OCI-LY1 (cell line): Measurements from ENCODE around the gene SOX30.
"Not testable (repeated sequence)": the region's sequence is repeated elsewhere in the genome, so short reads cannot be mapped to it uniquely, and the experiment has no call there.

Source experiments
- EZH2 ChIP-seq: fragments of 200-600 bp; sonication (generic), shearing (Covaris generic); IDR thresholded peaks from 2 replicates; pipeline ENCODE4 v1.8.0; 2017; ENCODE audit warnings: borderline replicate concordance, mixed run types, mild to moderate bottlenecking, antibody characterized with exemption, low read length, moderate library complexity, mixed read lengths
- TF ChIP-seq, protein P1 (sequence below): fragments of 200-600 bp; sonication (generic), shearing (Covaris generic); IDR thresholded peaks from 2 replicates; pipeline ENCODE4 v1.5.1; 2017; ENCODE audit warnings: mild to moderate bottlenecking, antibody characterized with exemption, low read length, moderate library complexity, mixed read lengths

DNA sequence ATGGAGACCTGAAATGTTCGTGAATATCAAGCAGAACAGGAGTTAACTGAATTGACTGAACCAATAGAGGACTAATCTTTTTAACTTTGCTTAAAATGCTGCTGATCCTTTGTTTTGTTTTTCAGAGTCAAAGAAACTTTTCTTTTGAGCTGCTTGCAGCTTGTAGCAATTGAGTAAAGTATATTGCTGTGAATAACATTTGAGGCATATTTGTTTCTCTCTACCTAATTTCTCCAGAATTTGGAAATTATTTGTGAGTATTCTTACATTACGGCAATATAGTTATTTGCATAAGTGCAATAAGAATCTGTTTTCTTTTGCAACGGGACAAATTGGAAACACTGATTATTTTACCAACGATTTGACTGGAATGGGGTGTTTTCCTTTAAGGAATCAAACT lies 46.4 kb upstream of the SOX30 start:
- TF ChIP-seq, protein P1, sequence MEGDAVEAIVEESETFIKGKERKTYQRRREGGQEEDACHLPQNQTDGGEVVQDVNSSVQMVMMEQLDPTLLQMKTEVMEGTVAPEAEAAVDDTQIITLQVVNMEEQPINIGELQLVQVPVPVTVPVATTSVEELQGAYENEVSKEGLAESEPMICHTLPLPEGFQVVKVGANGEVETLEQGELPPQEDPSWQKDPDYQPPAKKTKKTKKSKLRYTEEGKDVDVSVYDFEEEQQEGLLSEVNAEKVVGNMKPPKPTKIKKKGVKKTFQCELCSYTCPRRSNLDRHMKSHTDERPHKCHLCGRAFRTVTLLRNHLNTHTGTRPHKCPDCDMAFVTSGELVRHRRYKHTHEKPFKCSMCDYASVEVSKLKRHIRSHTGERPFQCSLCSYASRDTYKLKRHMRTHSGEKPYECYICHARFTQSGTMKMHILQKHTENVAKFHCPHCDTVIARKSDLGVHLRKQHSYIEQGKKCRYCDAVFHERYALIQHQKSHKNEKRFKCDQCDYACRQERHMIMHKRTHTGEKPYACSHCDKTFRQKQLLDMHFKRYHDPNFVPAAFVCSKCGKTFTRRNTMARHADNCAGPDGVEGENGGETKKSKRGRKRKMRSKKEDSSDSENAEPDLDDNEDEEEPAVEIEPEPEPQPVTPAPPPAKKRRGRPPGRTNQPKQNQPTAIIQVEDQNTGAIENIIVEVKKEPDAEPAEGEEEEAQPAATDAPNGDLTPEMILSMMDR = not testable (repeated sequence)
- not testable (repeated sequence) for TF ChIP-seq EZH2
